GM19438 (cell line): ENCODE measurements around the gene MECP2.

ENCODE experiments used
- ATAC-seq: cut with Tn5 transposase; IDR thresholded peaks from one replicate; pipeline ENCODE4 v1.9.1; 2021; ENCODE audit warnings: low read depth; ENCODE audit not compliant: unreplicated experiment

Gene MECP2

DNA sequence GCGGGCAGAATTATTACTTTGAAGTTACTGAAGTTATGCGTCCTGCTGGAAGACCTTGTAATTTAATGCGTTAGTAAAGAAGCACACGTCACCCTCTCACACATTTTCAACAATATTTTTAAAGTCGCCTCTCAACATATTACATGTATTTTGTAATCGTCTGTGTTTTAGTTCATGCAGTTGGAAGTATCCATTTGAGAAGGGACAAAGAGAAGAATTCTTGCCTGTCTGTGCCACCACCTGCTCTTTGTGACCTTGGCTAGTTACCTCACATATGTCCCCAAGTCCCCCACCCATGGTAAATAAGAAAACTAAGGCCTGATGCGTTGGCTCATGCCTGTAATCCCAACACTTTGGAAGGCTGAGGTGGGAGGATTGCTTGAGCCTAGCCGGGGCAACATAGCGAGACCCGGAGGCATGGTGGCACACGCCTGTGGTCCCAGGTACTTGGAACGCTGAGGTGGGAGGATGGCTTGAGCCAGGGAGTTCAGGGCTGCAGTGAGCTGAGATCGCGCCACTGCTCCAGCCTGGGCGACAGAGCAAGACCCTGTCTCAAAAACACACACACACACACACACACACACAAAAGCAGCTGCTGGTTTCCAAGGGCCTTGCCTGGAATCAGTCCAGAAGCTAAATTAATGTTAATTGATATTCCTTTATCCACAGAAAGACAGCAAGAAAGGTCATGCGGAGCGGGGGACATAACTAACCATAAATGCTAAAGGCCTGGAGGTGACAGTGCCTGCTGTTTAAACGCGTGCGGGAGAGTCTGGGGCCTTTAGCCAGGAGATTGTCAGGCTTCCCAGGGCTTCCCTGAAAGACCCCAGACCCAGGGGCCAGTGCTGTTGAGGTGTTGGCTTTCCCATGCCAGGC, 124.2 kb downstream of the MECP2 start:
- ATAC-seq: no peak

DNA sequence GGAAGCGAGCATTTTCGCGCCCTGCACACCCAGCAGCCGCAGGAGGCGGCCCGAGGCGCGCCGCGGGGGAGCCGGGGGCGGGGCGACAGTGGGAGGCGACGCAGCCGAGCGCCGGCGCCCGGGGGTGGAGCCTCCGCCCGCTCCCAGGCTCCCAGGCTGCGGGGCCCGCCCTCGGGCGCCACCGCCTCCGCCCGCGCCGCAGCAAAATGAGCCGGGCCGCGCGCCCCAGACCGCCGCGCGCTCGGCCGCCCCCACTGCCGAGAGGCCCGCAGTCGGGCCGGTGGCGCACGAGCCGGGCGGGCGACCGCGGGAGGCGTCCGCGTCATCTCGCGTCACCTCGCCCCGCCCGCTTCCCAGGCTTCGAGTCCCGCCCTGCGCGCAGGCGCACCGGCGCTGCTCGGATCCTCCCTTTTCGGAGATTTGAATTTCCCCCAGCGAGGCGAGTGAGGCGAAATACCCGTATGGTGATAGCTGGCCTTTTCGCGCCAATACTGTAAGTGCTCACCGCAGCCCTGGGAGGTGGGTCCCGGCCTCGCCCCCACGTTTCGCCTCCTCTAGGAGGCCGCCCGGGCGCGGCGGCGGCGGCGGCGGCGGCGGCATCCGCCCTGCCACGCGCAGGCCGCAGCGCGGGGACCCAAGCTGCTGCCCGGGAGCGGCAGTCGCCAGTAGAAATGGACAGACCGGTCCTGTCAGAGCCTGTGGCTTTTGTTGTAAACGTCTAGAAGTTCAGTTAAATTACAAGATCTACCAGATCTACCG, 125.0 kb downstream of the MECP2 start, which contains the start of gene TMEM187:
Gene TMEM187, plus strand, starts transcription at position 387 of the 759 bp plus-strand sequence. CDS start 9,309 bp downstream, outside the sequence.
- peak; percentile 46 for ATAC-seq
